SU-DHL-6 (cell line): Measurements from ENCODE around the gene PNP.

Experiments used
- CTCF ChIP-seq: fragments of 200-600 bp; sonication (generic); IDR thresholded peaks from one replicate; pipeline ENCODE4 v1.5.1; 2017; ENCODE audit warnings: antibody characterized with exemption, mild to moderate bottlenecking, low read length, moderate library complexity; ENCODE audit not compliant: insufficient read depth, poor library complexity, severe bottlenecking
- EZH2phosphoT487 ChIP-seq: fragments of 200-600 bp; sonication (generic), shearing (Covaris generic); conservative IDR thresholded peaks from 2 replicates; pipeline ENCODE4 v1.6.1; 2018; ENCODE audit warnings: mild to moderate bottlenecking, antibody characterized with exemption, low read length, moderate library complexity, mixed read lengths

- TF ChIP-seq EZH2phosphoT487 (no peak), CTCF (no peak)
Observed at GRCh38 chr14:20428010-20428365, 41.2 kb upstream of the PNP start.
